IMR-90 (cell line): Measurements from ENCODE around the gene R3HDM2.

Source experiments
- BHLHE40 ChIP-seq: fragments of 150-350 bp; IDR thresholded peaks from 2 replicates; pipeline ENCODE4 v1.6.1; 2016; ENCODE audit warnings: mild to moderate bottlenecking, low read depth, low read length
- CEBPB ChIP-seq: IDR thresholded peaks from 2 replicates; pipeline ENCODE4 v1.6.1; 2012; ENCODE audit warnings: low read depth, low read length, improper control_type of control experiment
- CTCF ChIP-seq: conservative IDR thresholded peaks from 2 replicates; pipeline ENCODE4 v1.5.1; 2012; ENCODE audit warnings: mild to moderate bottlenecking, low read depth, low read length, improper control_type of control experiment
- FOS ChIP-seq: fragments of 150-350 bp; IDR thresholded peaks from 2 replicates; pipeline ENCODE4 v1.6.1; 2016; ENCODE audit warnings: low read depth, low read length
- MAFK ChIP-seq: IDR thresholded peaks from 2 replicates; pipeline ENCODE4 v1.6.1; 2012; ENCODE audit warnings: low read depth, low read length, improper control_type of control experiment
- MAZ ChIP-seq: IDR thresholded peaks from 2 replicates; pipeline ENCODE4 v1.6.1; 2012; ENCODE audit warnings: low read depth, mild to moderate bottlenecking, low read length, improper control_type of control experiment, moderate library complexity, borderline replicate concordance
- MXI1 ChIP-seq: IDR thresholded peaks from 2 replicates; pipeline ENCODE4 v1.6.1; 2012; ENCODE audit warnings: low read depth, mild to moderate bottlenecking, low read length, moderate library complexity, borderline replicate concordance
- POLR2A ChIP-seq: IDR thresholded peaks from 2 replicates; pipeline ENCODE4 v1.6.1; 2012; ENCODE audit warnings: mild to moderate bottlenecking, low read depth, low read length
- RAD21 ChIP-seq: IDR thresholded peaks from 2 replicates; pipeline ENCODE4 v1.6.1; 2012; ENCODE audit warnings: low read length, improper control_type of control experiment
- RCOR1 ChIP-seq: IDR thresholded peaks from 2 replicates; pipeline ENCODE4 v1.6.1; 2012; ENCODE audit warnings: mild to moderate bottlenecking, low read length, improper control_type of control experiment; ENCODE audit not compliant: insufficient replicate concordance
- RFX5 ChIP-seq: IDR thresholded peaks from 2 replicates; pipeline ENCODE4 v1.8.0; 2012; ENCODE audit warnings: low read depth, mild to moderate bottlenecking, low read length, moderate library complexity
- SMC3 ChIP-seq: fragments of 150-350 bp; IDR thresholded peaks from 2 replicates; pipeline ENCODE4 v1.6.1; 2016; ENCODE audit warnings: low read depth, mild to moderate bottlenecking, antibody characterized with exemption, low read length, moderate library complexity
- TF ChIP-seq, protein P1 (sequence below): fragments of 150-350 bp; IDR thresholded peaks from 2 replicates; pipeline ENCODE4 v1.6.1; 2016; ENCODE audit warnings: low read depth, mild to moderate bottlenecking, low read length, moderate library complexity, borderline replicate concordance
- TF ChIP-seq, protein P2 (sequence below): fragments of 150-350 bp; IDR thresholded peaks from 2 replicates; pipeline ENCODE4 v1.6.1; 2017; ENCODE audit warnings: mild to moderate bottlenecking, antibody characterized with exemption, low read length, low read depth

GRCh38 chr12:57215065-57215464 is 215.8 kb downstream of the R3HDM2 start:
- no peak for TF ChIP-seq CTCF
- TF ChIP-seq MAZ, result no peak
- TF ChIP-seq BHLHE40, result no peak
- 0 out of 2 replicates have a peak, but pooled peaks have one; percentile 5 for TF ChIP-seq POLR2A
- no peak for TF ChIP-seq RCOR1
- no peak for TF ChIP-seq RFX5
- TF ChIP-seq, protein P1, sequence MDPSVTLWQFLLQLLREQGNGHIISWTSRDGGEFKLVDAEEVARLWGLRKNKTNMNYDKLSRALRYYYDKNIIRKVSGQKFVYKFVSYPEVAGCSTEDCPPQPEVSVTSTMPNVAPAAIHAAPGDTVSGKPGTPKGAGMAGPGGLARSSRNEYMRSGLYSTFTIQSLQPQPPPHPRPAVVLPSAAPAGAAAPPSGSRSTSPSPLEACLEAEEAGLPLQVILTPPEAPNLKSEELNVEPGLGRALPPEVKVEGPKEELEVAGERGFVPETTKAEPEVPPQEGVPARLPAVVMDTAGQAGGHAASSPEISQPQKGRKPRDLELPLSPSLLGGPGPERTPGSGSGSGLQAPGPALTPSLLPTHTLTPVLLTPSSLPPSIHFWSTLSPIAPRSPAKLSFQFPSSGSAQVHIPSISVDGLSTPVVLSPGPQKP, result no peak
- TF ChIP-seq, protein P2, sequence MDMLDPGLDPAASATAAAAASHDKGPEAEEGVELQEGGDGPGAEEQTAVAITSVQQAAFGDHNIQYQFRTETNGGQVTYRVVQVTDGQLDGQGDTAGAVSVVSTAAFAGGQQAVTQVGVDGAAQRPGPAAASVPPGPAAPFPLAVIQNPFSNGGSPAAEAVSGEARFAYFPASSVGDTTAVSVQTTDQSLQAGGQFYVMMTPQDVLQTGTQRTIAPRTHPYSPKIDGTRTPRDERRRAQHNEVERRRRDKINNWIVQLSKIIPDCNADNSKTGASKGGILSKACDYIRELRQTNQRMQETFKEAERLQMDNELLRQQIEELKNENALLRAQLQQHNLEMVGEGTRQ, result no peak
- no peak for TF ChIP-seq MXI1
- no peak for TF ChIP-seq RAD21
- no peak for TF ChIP-seq FOS
- TF ChIP-seq CEBPB, result no peak
- no peak for TF ChIP-seq SMC3
- no peak for TF ChIP-seq MAFK
